ENCODE measurements around the gene DOK3.

Gene DOK3

GRCh38 chr5:177465044-177465443 lies 44.6 kb downstream of the DOK3 start:
- no peak for ATAC-seq

GRCh38 chr5:177462021-177462670 lies 47.5 kb downstream of the DOK3 start:
- ATAC-seq: no peak

GRCh38 chr5:177459819-177460628 lies 49.6 kb downstream of the DOK3 start:
- no peak for ATAC-seq

GRCh38 chr5:177459357-177459756 lies 50.3 kb downstream of the DOK3 start:
- ATAC-seq: no peak

- ATAC-seq: no peak
Observed at GRCh38 chr5:177458912-177459350, 50.7 kb downstream of the DOK3 start.

GRCh38 chr5:177457852-177458681 lies 51.6 kb downstream of the DOK3 start:
- no peak for ATAC-seq

GRCh38 chr5:177456976-177457851 lies 52.4 kb downstream of the DOK3 start:
- ATAC-seq: peak; percentile 11 to 27

- no peak for ATAC-seq
Observed at GRCh38 chr5:177456591-177456964, 53.0 kb downstream of the DOK3 start.

- ATAC-seq: peak; percentile 21 to 26
Observed at GRCh38 chr5:177455661-177456590, 53.7 kb downstream of the DOK3 start.

- peak; percentile 70 to 71 for ATAC-seq
Observed at GRCh38 chr5:177455036-177455660, 54.5 kb downstream of the DOK3 start.

- ATAC-seq: peak; percentile 55
Observed at GRCh38 chr5:177454397-177455035, 55.1 kb downstream of the DOK3 start.

- ATAC-seq: no peak
Observed at GRCh38 chr5:177453852-177454396, 55.7 kb downstream of the DOK3 start.

GRCh38 chr5:177452688-177453638 lies 56.7 kb downstream of the DOK3 start:
- no peak for ATAC-seq

Measured in activated CD4-positive, CD25-positive, alpha-beta regulatory T cell treated with anti-CD3 and anti-CD28 coated beads, Interleukin-2, amount 50 U/mL, for 24 hours (primary cell).